ENCODE measurements around the gene ATP2C2. TPM values are rescaled to one million over a fixed set of nuclear protein-coding genes. Genes with fewer than 3 reads are reported as not detected.

ATP2C2 gene
- polyA plus RNA-seq, 1 donor (not counting 4 experiments of a cell fraction or from before 2014, with no cell fraction given) = 0.96 TPM

DNA sequence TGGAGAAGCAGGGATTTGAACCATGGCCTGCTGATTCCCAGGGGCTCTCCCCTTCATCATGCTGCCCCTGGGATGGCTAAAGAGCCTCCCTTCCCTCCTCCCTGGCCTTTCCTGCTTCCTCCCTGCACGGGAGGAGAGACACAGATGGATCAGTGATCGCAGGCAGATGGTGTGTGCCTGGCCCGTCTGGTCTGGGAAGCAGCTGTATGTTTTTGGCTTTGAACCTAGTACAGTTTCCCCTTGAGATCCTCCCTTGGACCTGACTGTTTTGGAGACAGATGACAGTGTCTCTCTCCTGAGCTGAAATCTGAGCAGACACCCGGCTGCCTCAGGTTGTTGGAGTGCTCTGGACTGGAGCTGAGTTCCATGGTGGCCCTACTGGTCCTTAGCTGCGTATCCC lies 29.0 kb upstream of the ATP2C2 start:
- Histone ChIP-seq H3K4me2 (ENCODE audit: control insufficient read depth, extremely low read depth, insufficient read depth, low read depth, low read length) (no peak overlapping the region), H3K27ac (ENCODE audit: control insufficient read depth, insufficient read depth, low read length) (no peak overlapping the region), H3K9me1 (ENCODE audit: control insufficient read depth, extremely low read depth, insufficient read depth, low read length) (no peaks in the 10 kb centered on the region), H3K4me1 (ENCODE audit: control insufficient read depth, extremely low read depth, insufficient read depth, low read length) (no peaks in the 10 kb centered on the region), H3K36me3 (ENCODE audit: control insufficient read depth in 2 of 2, extremely low read depth in 1 of 2, insufficient read depth in 2 of 2, low read length in 2 of 2) (no peaks in the 10 kb centered on the region), H2AFZ (ENCODE audit: control insufficient read depth, low read length) (no peak overlapping the region), H3K27me3 (ENCODE audit: control insufficient read depth, extremely low read depth, insufficient read depth, low read length) (peaks cover 3% of the 10 kb centered on the region), H3K79me2 (ENCODE audit: control insufficient read depth, insufficient read depth, low read length) (no peaks in the 10 kb centered on the region), H3K9ac (ENCODE audit: control insufficient read depth, extremely low read depth, insufficient read depth, low read length) (no peak overlapping the region), H3K9me3 (ENCODE audit: control insufficient read depth, low read depth, low read length) (no peaks in the 10 kb centered on the region), H3K4me3 (ENCODE audit: control insufficient read depth in 2 of 3, extremely low read depth in 1 of 3, insufficient read depth in 2 of 3, low read depth in 1 of 3, low read length in 3 of 3) (no peak overlapping the region), H4K20me1 (ENCODE audit: control insufficient read depth, extremely low read depth, insufficient read depth, low read length) (no peaks in the 10 kb centered on the region)
- dilution Hi-C loops (cut with MboI; ENCODE audit: extremely low pct_ligation_motif_present, low sequenced_read_pairs) = no loop called here
- no peak for FAIRE-seq
- DNase-seq (ENCODE audit: low read depth, low spot score) = no peak
- TF ChIP-seq, protein P1, sequence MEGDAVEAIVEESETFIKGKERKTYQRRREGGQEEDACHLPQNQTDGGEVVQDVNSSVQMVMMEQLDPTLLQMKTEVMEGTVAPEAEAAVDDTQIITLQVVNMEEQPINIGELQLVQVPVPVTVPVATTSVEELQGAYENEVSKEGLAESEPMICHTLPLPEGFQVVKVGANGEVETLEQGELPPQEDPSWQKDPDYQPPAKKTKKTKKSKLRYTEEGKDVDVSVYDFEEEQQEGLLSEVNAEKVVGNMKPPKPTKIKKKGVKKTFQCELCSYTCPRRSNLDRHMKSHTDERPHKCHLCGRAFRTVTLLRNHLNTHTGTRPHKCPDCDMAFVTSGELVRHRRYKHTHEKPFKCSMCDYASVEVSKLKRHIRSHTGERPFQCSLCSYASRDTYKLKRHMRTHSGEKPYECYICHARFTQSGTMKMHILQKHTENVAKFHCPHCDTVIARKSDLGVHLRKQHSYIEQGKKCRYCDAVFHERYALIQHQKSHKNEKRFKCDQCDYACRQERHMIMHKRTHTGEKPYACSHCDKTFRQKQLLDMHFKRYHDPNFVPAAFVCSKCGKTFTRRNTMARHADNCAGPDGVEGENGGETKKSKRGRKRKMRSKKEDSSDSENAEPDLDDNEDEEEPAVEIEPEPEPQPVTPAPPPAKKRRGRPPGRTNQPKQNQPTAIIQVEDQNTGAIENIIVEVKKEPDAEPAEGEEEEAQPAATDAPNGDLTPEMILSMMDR (optimal IDR thresholded peaks at IDR 0.05 in 1 of 3, IDR thresholded peaks at IDR 0.05 in 1 of 3, conservative IDR thresholded peaks at IDR 0.05 in 1 of 3; ENCODE audit: extremely low read depth in 1 of 3, insufficient read depth in 2 of 3, low read length in 3 of 3) = no peak
- TF ChIP-seq EZH2 (IDR thresholded peaks at IDR 0.05; ENCODE audit: low read length) = no peak

DNA sequence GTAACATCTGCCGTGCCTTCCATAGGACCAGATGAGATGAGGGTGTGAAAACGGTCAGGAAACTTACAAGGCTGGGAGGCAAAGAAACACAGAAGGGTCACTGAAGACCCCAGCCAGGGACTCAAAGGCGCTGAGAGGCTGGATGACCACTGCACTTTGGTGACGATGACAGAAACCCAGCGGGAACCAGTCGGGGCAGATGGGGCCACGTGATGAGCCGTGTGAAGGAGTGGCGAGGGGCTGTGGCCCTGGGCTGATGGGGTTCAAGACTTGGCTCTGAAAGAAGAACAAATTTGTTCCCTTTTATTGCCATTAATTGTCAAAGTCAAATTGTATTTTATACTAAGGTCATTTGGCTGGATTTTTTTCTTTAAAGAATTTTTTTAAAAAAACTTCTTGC lies 28.6 kb upstream of the ATP2C2 start:
- H3K79me2 ChIP-seq (ENCODE audit: control insufficient read depth, insufficient read depth, low read length) = no peaks in the 10 kb centered on the region
- no peak for FAIRE-seq
- no peak overlapping the region for H3K4me2 ChIP-seq (ENCODE audit: control insufficient read depth, extremely low read depth, insufficient read depth, low read depth, low read length)
- no peak overlapping the region for H3K9ac ChIP-seq (ENCODE audit: control insufficient read depth, extremely low read depth, insufficient read depth, low read length)
- no peaks in the 10 kb centered on the region for H3K4me1 ChIP-seq (ENCODE audit: control insufficient read depth, extremely low read depth, insufficient read depth, low read length)
- H3K36me3 ChIP-seq (ENCODE audit: control insufficient read depth in 2 of 2, extremely low read depth in 1 of 2, insufficient read depth in 2 of 2, low read length in 2 of 2) = no peaks in the 10 kb centered on the region
- no peak overlapping the region for H3K4me3 ChIP-seq (ENCODE audit: control insufficient read depth in 2 of 3, extremely low read depth in 1 of 3, insufficient read depth in 2 of 3, low read depth in 1 of 3, low read length in 3 of 3)
- no peak for TF ChIP-seq EZH2 (IDR thresholded peaks at IDR 0.05; ENCODE audit: low read length)
- TF ChIP-seq, protein P1 (optimal IDR thresholded peaks at IDR 0.05 in 1 of 3, IDR thresholded peaks at IDR 0.05 in 1 of 3, conservative IDR thresholded peaks at IDR 0.05 in 1 of 3; ENCODE audit: extremely low read depth in 1 of 3, insufficient read depth in 2 of 3, low read length in 3 of 3) = no peak
- no peak overlapping the region for H3K27ac ChIP-seq (ENCODE audit: control insufficient read depth, insufficient read depth, low read length)
- H4K20me1 ChIP-seq (ENCODE audit: control insufficient read depth, extremely low read depth, insufficient read depth, low read length) = no peaks in the 10 kb centered on the region
- dilution Hi-C loops (cut with MboI; ENCODE audit: extremely low pct_ligation_motif_present, low sequenced_read_pairs) = no loop called here
- H2AFZ ChIP-seq (ENCODE audit: control insufficient read depth, low read length) = no peak overlapping the region
- no peaks in the 10 kb centered on the region for H3K9me3 ChIP-seq (ENCODE audit: control insufficient read depth, low read depth, low read length)
- H3K27me3 ChIP-seq (ENCODE audit: control insufficient read depth, extremely low read depth, insufficient read depth, low read length) = peaks cover 6% of the 10 kb centered on the region
- H3K9me1 ChIP-seq (ENCODE audit: control insufficient read depth, extremely low read depth, insufficient read depth, low read length) = no peaks in the 10 kb centered on the region
- no peak for DNase-seq (ENCODE audit: low read depth, low spot score)
